GM18870 (cell line): ENCODE data around the gene SSH3.

Experiments used
- ATAC-seq: cut with Tn5 transposase; IDR thresholded peaks from one replicate; pipeline ENCODE4 v1.9.1; 2021; ENCODE audit warnings: moderate library complexity; ENCODE audit not compliant: unreplicated experiment

SSH3 gene

GRCh38 chr11:67356864-67357561, 53.7 kb downstream of the SSH3 start:
- no peak for ATAC-seq

GRCh38 chr11:67357831-67358670, 54.7 kb downstream of the SSH3 start:
- no peak for ATAC-seq
